GM19455 (cell line): ENCODE measurements around the gene TBC1D16.

Source experiments
- ATAC-seq: cut with Tn5 transposase; IDR thresholded peaks from one replicate; pipeline ENCODE4 v1.9.1; 2021; ENCODE audit not compliant: unreplicated experiment

The TBC1D16 gene

DNA sequence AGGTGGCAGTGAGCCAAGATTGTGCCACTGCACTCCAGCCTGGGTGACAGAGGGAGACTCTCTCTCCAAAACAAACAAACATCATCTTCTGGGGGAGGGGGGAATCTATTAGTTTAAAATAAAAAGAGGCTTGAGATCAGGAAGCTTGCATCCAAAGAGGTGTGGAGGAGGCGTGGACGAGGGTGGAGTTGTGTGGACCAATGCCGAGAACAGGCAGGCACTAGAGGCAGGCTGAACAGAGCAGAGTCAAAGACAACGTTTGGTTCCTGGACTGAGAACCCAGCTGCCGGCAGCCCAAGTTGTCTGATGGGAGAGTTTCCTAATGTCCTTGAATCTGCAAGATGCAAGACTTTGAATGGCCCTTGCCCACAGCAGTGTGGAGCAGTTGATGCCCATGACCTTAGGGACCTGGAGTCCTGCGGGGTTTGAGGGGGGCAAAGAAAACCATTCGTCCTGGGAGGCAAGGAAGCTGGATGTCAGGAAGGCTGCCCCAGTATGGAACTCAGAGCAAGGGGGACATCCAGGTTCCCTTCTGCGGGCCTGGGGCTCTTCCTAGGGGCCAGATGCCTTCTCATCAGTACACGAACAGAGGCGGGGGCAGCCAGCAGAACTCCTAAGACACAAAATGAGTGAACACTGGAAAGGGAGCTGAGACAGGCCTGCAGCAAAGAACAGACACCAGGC, 9.2 kb downstream of the TBC1D16 start:
- no peak for ATAC-seq

GRCh38 chr17:80025796-80026195, 9.9 kb downstream of the TBC1D16 start:
- no peak for ATAC-seq

DNA sequence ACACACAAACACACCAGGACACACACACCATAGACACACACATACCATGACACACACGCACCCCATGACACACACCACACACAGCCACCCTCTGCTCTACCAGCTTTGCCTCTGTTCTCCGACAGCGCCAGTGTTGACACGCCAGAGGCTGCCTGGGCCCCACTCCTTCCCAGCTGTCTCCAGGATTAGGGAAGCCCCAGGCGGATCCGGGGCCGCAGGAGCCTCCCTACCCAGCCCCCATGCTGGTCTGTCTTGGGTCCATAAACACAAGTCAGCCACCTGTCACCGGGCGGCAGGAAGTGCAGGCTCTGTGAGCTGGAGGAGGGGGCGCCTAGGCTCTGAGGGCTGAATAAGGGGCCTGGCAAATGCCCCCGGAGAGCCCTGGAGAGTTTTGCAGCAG, 10.5 kb downstream of the TBC1D16 start:
- ATAC-seq, result no peak

GRCh38 chr17:80024206-80024972, 11.3 kb downstream of the TBC1D16 start:
- no peak for ATAC-seq

GRCh38 chr17:80023481-80024205, 12.0 kb downstream of the TBC1D16 start:
- ATAC-seq, result no peak

DNA sequence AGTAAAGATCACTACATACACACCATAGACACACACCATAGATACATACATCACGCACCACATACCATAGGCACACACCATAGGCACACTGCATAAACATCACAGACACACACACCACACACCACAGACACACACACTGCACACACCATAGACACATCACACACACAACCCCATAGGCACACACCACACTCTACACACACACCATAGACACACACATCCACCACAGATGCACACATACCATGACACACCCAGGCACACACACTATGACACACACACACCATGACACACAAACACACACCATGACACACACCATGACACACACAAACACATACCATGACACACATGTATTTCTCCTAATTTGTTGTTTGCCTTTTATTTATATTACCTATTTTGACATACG, 14.1 kb downstream of the TBC1D16 start:
- ATAC-seq, result no peak

DNA sequence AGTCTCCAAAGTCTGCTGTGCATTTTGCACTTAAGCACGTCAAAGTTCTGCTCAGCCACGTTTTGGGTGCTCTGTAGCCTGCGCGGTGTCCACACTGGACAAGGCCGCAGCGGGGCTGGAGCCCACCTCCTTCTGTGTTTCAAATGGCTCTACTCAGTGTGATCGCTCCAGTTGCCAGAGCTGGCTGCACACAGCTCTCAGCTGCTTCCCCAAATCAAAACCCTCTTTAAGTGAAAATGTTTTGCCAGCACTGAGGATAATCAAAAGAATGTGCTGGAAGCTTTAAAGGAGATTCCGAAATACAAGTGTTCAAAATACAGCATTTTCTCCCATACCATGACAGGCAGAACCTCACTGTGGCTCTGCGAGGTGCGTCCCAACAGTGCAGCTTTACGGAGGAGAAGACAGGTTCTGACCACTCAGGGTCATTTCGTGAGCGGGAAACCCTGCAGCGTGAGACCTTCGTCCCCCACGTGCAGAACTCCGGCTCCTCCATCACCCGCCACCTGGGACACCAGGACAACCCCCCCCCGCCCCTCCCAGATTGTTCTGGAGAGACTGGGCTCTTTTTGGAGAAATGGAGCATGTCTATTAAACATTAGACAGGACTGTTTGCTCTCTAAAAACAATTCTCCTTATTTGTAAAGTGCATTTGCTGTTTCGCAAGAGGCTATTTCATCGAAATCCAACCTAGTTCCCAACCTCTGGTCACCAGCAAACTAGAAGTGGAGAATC, 16.6 kb downstream of the TBC1D16 start:
- no peak for ATAC-seq

- ATAC-seq, result no peak
These were observed 18.3 kb downstream of the TBC1D16 start for GRCh38 chr17:80017226-80018010.

- no peak for ATAC-seq
These were observed 22.6 kb downstream of the TBC1D16 start for GRCh38 chr17:80012765-80013741.

GRCh38 chr17:80011989-80012555, 23.6 kb downstream of the TBC1D16 start:
- no peak for ATAC-seq

- ATAC-seq, result no peak
These were observed 25.3 kb downstream of the TBC1D16 start for GRCh38 chr17:80010283-80010858.

GRCh38 chr17:80009391-80010282, 26.0 kb downstream of the TBC1D16 start:
- no peak for ATAC-seq

DNA sequence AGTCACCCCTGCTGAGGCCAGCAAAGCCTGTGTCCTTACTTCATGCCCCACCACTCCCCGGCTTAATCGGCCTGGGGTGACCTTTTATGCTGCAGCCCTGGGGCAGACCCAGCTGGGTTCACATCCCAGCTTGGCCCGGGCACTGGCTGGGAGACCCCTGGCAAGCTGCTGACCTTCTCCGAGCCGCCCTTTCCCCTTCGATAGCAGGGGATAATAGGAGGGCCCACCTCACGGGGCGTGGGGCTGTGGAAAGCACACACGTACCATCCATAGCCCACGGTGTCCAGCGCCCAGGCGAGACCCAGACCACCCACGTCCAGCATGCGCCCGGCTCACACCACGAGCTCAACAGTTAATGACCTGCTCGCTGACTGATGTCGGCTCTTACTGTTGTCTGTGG, 26.8 kb downstream of the TBC1D16 start:
- ATAC-seq, result no peak

DNA sequence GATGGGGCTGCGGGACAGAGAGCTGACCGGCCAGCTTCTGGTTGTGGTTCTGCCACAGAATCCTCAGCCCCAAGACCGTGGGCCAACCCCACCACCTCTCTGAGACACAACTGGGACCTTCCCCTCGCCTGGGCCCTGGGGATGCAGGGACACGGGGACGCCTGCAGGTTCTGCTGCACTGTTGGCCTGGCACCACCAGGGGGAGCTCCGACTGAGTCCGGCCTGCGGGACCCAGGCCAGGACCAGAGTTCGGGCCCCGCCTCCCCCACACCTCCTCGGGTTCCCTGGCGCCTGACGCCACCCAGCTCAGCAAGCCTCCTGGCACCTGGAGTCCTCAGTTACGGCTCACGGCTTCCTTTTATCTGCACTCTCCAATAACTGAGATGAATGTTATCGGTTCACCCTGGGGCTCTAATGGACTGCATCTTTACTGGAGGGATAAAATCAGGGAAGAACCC, 27.3 kb downstream of the TBC1D16 start:
- ATAC-seq, result no peak

DNA sequence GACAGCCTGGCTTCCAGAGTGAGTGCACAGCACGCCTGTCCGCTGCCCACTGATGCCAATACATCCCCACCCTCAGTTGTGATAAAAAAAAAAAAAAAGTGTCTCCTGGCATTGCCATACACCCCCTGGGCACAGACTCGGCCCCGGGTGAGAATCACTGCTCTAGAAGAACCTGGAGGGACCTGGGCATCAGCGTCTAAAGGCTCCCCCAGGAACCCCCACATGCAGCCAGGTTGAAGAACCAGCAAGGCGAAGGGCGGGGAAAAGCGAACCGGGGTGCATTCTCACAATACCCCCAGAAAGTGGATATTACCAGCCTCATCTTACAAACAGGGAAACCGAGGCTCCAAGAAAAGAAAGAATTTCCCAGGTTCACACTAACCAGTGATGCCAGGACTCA, 27.7 kb downstream of the TBC1D16 start:
- ATAC-seq, result no peak

GRCh38 chr17:80006811-80007752, 28.6 kb downstream of the TBC1D16 start:
- ATAC-seq, result no peak
